Endothelial cell of umbilical vein (primary cell): ENCODE data around the gene ZNRF3. TPM values are rescaled to one million over a fixed set of nuclear protein-coding genes. Genes with fewer than 3 reads are reported as not detected.

Experiments used
- BruUV-seq: library from RNA; stranded (reverse); fragments of 400-500 nt; replicated peaks from 2 replicates; lab custom pipeline; 2021; lab: Mats Ljungman, UMichigan
- CTCF ChIA-PET: fragments of 300-600, 350-600 bp; sonication (Branson Sonifier 250); formaldehyde crosslinking; loops from one replicate; lab custom pipeline; 2021; ENCODE audit warnings: antibody characterized with exemption, inconsistent platforms; lab: Charles Lee
- POLR2A ChIA-PET: fragments of 300-600, 350-600 bp; sonication (Branson Sonifier 250); formaldehyde crosslinking; loops from one replicate; lab custom pipeline; 2021; ENCODE audit warnings: antibody characterized with exemption, inconsistent platforms; lab: Charles Lee
- DNase-seq: peaks from one replicate; pipeline ENCODE4 v3.0.0-alpha.2; 2011; ENCODE audit warnings: low read depth, low spot score
- FAIRE-seq: peaks from 2 replicates; lab custom pipeline; 2011; peaks lifted over from hg19 to GRCh38; lab: Jason Lieb, UNC
- H2AFZ ChIP-seq: 2 replicates; pipeline ENCODE4 v1.6.0; 2012; ENCODE audit warnings: low read depth, low read length, control low read depth, inconsistent platforms
- H3K27ac ChIP-seq: 2 replicates; pipeline ENCODE4 v1.5.1; 2011; ENCODE audit warnings: low read depth, mild to moderate bottlenecking, control low read depth, low read length, moderate library complexity; ENCODE audit not compliant: insufficient read depth
- H3K27me3 ChIP-seq, 2 experiments: 2 replicates each; pipeline versions ENCODE4 v1.6.0 to v1.6.1; 2011; ENCODE audit warnings: low read length in 2 of 2, mixed read lengths in 1 of 2; ENCODE audit not compliant: control insufficient read depth in 2 of 2, insufficient read depth in 2 of 2
- H3K36me3 ChIP-seq, 2 experiments: 2 replicates in 1 of 2; 3 replicates in 1 of 2; pipeline ENCODE4 v1.5.1; 2011; ENCODE audit warnings: low read length in 2 of 2, mild to moderate bottlenecking in 1 of 2, moderate library complexity in 1 of 2; ENCODE audit not compliant: control insufficient read depth in 2 of 2, insufficient read depth in 2 of 2; ENCODE audit errors: extremely low read depth in 1 of 2
- H3K4me1 ChIP-seq: 3 replicates; pipeline ENCODE4 v1.5.1; 2011; ENCODE audit warnings: mild to moderate bottlenecking, low read length; ENCODE audit not compliant: control insufficient read depth, insufficient read depth; ENCODE audit errors: extremely low read depth
- H3K4me2 ChIP-seq: 2 replicates; pipeline ENCODE4 v1.6.1; 2011; ENCODE audit warnings: low read length, control low read depth, mixed read lengths; ENCODE audit not compliant: insufficient read depth
- H3K4me3 ChIP-seq, 3 experiments: fragments of 200-600 bp in 1 of 3; sonication (generic), shearing (Covaris generic) in 1 of 3; replicated peaks in 1 of 3; 2 replicates each; pipeline ENCODE4 v1.5.1; 2011 to 2016; ENCODE audit warnings: control low read depth in 3 of 3, low read length in 3 of 3, mild to moderate bottlenecking in 2 of 3, inconsistent platforms in 1 of 3, low read depth in 1 of 3, moderate library complexity in 1 of 3; ENCODE audit not compliant: insufficient read depth in 1 of 3
- H3K79me2 ChIP-seq: 2 replicates; pipeline ENCODE4 v1.6.0; 2012; ENCODE audit warnings: low read length, inconsistent platforms; ENCODE audit not compliant: control insufficient read depth, insufficient read depth
- H3K9ac ChIP-seq: replicated peaks from 2 replicates; pipeline ENCODE3; 2011; ENCODE audit warnings: low read length, control low read depth; ENCODE audit not compliant: insufficient read depth; ENCODE audit errors: extremely low read depth
- H3K9me1 ChIP-seq: replicated peaks from 3 replicates; pipeline ENCODE4 v1.6.0; 2011; ENCODE audit warnings: mild to moderate bottlenecking, low read length; ENCODE audit not compliant: control insufficient read depth, insufficient read depth; ENCODE audit errors: extremely low read depth
- H3K9me3 ChIP-seq: replicated peaks from 2 replicates; pipeline ENCODE4 v1.5.1; 2012; ENCODE audit warnings: low read length, inconsistent platforms; ENCODE audit not compliant: control insufficient read depth, insufficient read depth
- H4K20me1 ChIP-seq: replicated peaks from 2 replicates; pipeline ENCODE3; 2011; ENCODE audit warnings: mild to moderate bottlenecking, low read length; ENCODE audit not compliant: control insufficient read depth, insufficient read depth; ENCODE audit errors: extremely low read depth
- FOS ChIP-seq: IDR thresholded peaks from 2 replicates; pipeline ENCODE4 v1.6.1; 2011; ENCODE audit warnings: mild to moderate bottlenecking, low read length, moderate library complexity, borderline replicate concordance; ENCODE audit not compliant: insufficient read depth
- JUN ChIP-seq: IDR thresholded peaks from 2 replicates; pipeline ENCODE4 v1.6.1; 2011; ENCODE audit warnings: borderline replicate concordance, low read depth; ENCODE audit not compliant: insufficient read length, insufficient read depth
- MAX ChIP-seq: IDR thresholded peaks from 2 replicates; pipeline ENCODE4 v1.6.1; 2011; ENCODE audit not compliant: insufficient read depth, insufficient read length
- MYC ChIP-seq: IDR thresholded peaks from one replicate; pipeline ENCODE4 v1.6.1; 2011; ENCODE audit warnings: mild to moderate bottlenecking, low read depth, low read length
- POLR2A ChIP-seq: IDR thresholded peaks from 2 replicates; pipeline ENCODE4 v1.6.1; 2012; ENCODE audit warnings: low read depth, mild to moderate bottlenecking, control low read depth, low read length
- dilution Hi-C: fragments of 300-500 bp; cut with MboI; formaldehyde crosslinking; loops from one replicate; pipeline ENCODE4 v1.15.0; 2019; ENCODE audit warnings: low sequenced_read_pairs; ENCODE audit not compliant: extremely low pct_ligation_motif_present
- intact Hi-C: fragments of 100-400 bp; cut with micrococcal nuclease; formaldehyde crosslinking; loops from one replicate; pipeline ENCODE4 v1.10.0; 2022
- polyA plus RNA-seq, 4 experiments: library from polyadenylated mRNA; depleted of rRNA in 3 of 4; stranded (reverse) in 3 of 4; unstranded in 1 of 4; fragments of >200 nt; gene quantifications; 2 replicates each; pipeline versions ENCODE4 v1.2.1 to v1.2.3, GENCODE V29; 2011 to 2012; ENCODE audit warnings: missing spikeins in 1 of 4
- total RNA-seq: library from RNA; stranded (reverse); gene quantifications from 2 replicates; pipeline ENCODE4 v1.2.3, GENCODE V29; 2021

Gene ZNRF3
- total and polyA plus RNA-seq, 2 donors (not counting 3 experiments of a cell fraction or from before 2014, with no cell fraction given) = 2.7 to 5.2 TPM

- H3K9me1 ChIP-seq = no peaks in the 10 kb centered on the region
- no peaks in the 10 kb centered on the region for H3K27me3 ChIP-seq
- ChIA-PET POLR2A (no interaction called here), CTCF (no interaction called here)
- peaks cover 27% of the 10 kb centered on the region for H3K4me1 ChIP-seq
- no peak overlapping the region for H3K4me3 ChIP-seq
- FAIRE-seq = no peak
- H3K36me3 ChIP-seq = no peaks in the 10 kb centered on the region
- no peaks in the 10 kb centered on the region for H4K20me1 ChIP-seq
- no peak for DNase-seq
- H3K4me2 ChIP-seq = no peak overlapping the region
- H2AFZ ChIP-seq = no peak overlapping the region
- no TSS peak for BruUV-seq
- no peaks in the 10 kb centered on the region for H3K9me3 ChIP-seq
- H3K27ac ChIP-seq = no peak overlapping the region
- H3K79me2 ChIP-seq = no peaks in the 10 kb centered on the region
- TF ChIP-seq MAX = no peak
- intact Hi-C loops = no loop called here
- dilution Hi-C loops = no loop called here
- H3K9ac ChIP-seq = no peak overlapping the region
Measured at GRCh38 chr22:28973352-28973751, 90.0 kb downstream of the ZNRF3 start.

GRCh38 chr22:28977060-28977459 lies 93.7 kb downstream of the ZNRF3 start:
- Histone ChIP-seq H3K9ac (peak overlapping the region; percentile 78), H3K4me2 (peak overlapping the region; percentile 87), H3K79me2 (no peaks in the 10 kb centered on the region), H3K9me3 (no peaks in the 10 kb centered on the region), H3K9me1 (no peaks in the 10 kb centered on the region), H3K4me1 (peaks cover 27% of the 10 kb centered on the region), H3K27ac (peak overlapping the region; percentile 59), H3K27me3 (no peaks in the 10 kb centered on the region), H2AFZ (peak overlapping the region; percentile 62), H3K4me3 (peak overlapping the region in 1 of 3 experiments; percentile 50), H3K36me3 (no peaks in the 10 kb centered on the region), H4K20me1 (no peaks in the 10 kb centered on the region)
- peak; percentile 56 for FAIRE-seq
- ChIA-PET CTCF (interaction anchor here (0.6 to 3.2 kb wide), 8 partner anchors 11 to 64 kb away, joined by 3 to 16 read pairs (median 6); no protein-coding TSS in a partner anchor), POLR2A (no interaction called here)
- TF ChIP-seq MAX = no peak
- TF ChIP-seq FOS = no peak
- no peak for TF ChIP-seq MYC
- no peak for TF ChIP-seq JUN
- TF ChIP-seq POLR2A = no peak
- BruUV-seq = TSS peak; percentile 95
- no peak for DNase-seq
- dilution Hi-C loops = no loop called here
- intact Hi-C loops = loop anchor here (1.0 kb wide), 1 partner anchor 54 kb away; no protein-coding TSS in a partner anchor
